ENCODE results near the gene JPH3.

DNA sequence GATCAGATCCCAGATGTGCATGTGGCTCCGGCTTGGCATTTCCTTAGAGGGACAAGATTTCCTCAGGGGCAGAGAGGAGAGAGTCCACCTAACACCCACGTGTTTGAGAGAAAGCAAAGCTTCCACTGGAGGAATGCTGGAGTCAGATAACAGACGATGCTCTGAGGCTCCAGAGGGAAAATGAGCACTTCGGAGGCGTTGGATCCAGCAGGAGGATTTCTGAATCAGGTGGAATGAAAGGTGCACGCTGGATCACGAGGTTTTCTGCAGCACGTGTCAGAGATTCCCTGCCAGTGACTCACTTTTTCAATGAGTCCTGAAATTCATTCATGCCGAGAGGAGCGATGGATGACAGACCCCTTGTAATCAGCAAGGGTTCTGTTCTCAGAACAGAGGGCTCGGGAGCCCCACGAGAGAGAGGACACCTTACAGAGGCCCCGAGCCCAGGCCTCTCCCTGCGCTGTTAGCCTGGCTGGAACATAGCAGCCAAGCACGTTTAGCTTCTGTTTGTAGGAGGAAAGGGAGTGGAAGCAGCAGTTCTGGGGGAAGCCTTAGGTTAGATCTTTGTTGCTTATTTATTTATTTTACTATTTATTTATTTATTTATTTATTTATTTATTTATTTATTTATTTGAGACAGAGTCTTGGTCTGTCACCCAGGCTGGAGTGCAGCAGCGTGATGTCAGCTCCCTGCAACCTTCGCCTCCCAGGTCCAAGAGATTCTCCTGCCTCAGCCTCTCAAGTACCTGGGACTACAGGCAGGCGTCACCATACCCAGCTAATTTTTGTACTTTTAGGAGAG, 49.3 kb upstream of the JPH3 start:
- no peak for TF ChIP-seq POLR2AphosphoS5 (IDR thresholded peaks at IDR 0.05)
- TF ChIP-seq, protein P1, sequence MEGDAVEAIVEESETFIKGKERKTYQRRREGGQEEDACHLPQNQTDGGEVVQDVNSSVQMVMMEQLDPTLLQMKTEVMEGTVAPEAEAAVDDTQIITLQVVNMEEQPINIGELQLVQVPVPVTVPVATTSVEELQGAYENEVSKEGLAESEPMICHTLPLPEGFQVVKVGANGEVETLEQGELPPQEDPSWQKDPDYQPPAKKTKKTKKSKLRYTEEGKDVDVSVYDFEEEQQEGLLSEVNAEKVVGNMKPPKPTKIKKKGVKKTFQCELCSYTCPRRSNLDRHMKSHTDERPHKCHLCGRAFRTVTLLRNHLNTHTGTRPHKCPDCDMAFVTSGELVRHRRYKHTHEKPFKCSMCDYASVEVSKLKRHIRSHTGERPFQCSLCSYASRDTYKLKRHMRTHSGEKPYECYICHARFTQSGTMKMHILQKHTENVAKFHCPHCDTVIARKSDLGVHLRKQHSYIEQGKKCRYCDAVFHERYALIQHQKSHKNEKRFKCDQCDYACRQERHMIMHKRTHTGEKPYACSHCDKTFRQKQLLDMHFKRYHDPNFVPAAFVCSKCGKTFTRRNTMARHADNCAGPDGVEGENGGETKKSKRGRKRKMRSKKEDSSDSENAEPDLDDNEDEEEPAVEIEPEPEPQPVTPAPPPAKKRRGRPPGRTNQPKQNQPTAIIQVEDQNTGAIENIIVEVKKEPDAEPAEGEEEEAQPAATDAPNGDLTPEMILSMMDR (IDR thresholded peaks at IDR 0.05; ENCODE audit: poor library complexity, severe bottlenecking), result no peak
- TF ChIP-seq EZH2 (IDR thresholded peaks at IDR 0.05; ENCODE audit: borderline replicate concordance, insufficient read depth, low read length, poor library complexity, severe bottlenecking), result no peak
- TF ChIP-seq, protein P2, sequence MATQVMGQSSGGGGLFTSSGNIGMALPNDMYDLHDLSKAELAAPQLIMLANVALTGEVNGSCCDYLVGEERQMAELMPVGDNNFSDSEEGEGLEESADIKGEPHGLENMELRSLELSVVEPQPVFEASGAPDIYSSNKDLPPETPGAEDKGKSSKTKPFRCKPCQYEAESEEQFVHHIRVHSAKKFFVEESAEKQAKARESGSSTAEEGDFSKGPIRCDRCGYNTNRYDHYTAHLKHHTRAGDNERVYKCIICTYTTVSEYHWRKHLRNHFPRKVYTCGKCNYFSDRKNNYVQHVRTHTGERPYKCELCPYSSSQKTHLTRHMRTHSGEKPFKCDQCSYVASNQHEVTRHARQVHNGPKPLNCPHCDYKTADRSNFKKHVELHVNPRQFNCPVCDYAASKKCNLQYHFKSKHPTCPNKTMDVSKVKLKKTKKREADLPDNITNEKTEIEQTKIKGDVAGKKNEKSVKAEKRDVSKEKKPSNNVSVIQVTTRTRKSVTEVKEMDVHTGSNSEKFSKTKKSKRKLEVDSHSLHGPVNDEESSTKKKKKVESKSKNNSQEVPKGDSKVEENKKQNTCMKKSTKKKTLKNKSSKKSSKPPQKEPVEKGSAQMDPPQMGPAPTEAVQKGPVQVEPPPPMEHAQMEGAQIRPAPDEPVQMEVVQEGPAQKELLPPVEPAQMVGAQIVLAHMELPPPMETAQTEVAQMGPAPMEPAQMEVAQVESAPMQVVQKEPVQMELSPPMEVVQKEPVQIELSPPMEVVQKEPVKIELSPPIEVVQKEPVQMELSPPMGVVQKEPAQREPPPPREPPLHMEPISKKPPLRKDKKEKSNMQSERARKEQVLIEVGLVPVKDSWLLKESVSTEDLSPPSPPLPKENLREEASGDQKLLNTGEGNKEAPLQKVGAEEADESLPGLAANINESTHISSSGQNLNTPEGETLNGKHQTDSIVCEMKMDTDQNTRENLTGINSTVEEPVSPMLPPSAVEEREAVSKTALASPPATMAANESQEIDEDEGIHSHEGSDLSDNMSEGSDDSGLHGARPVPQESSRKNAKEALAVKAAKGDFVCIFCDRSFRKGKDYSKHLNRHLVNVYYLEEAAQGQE (IDR thresholded peaks at IDR 0.05; ENCODE audit: borderline replicate concordance), result no peak
- TF ChIP-seq EP300 (conservative IDR thresholded peaks at IDR 0.05; ENCODE audit: poor library complexity, severe bottlenecking), result no peak
- no peak for TF ChIP-seq TAF1 (IDR thresholded peaks at IDR 0.05; ENCODE audit: low read depth)
- no peak for TF ChIP-seq SMC3 (conservative IDR thresholded peaks at IDR 0.05; ENCODE audit: poor library complexity)
- TF ChIP-seq RAD21 (conservative IDR thresholded peaks at IDR 0.05), result no peak
